ENCODE measurements around the gene TDO2.

TDO2 gene

GRCh38 chr4:155941085-155941790, 37.7 kb downstream of the TDO2 start:
- H3K36me3 ChIP-seq: no peaks in the 10 kb centered on the region
- DNase-seq: no peak
- H3K9me3 ChIP-seq (ENCODE audit: severe bottlenecking): no peaks in the 10 kb centered on the region
- TF ChIP-seq, protein P1, sequence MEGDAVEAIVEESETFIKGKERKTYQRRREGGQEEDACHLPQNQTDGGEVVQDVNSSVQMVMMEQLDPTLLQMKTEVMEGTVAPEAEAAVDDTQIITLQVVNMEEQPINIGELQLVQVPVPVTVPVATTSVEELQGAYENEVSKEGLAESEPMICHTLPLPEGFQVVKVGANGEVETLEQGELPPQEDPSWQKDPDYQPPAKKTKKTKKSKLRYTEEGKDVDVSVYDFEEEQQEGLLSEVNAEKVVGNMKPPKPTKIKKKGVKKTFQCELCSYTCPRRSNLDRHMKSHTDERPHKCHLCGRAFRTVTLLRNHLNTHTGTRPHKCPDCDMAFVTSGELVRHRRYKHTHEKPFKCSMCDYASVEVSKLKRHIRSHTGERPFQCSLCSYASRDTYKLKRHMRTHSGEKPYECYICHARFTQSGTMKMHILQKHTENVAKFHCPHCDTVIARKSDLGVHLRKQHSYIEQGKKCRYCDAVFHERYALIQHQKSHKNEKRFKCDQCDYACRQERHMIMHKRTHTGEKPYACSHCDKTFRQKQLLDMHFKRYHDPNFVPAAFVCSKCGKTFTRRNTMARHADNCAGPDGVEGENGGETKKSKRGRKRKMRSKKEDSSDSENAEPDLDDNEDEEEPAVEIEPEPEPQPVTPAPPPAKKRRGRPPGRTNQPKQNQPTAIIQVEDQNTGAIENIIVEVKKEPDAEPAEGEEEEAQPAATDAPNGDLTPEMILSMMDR (IDR thresholded peaks at IDR 0.05; ENCODE audit: low read depth, low read length): no peak
- peak overlapping the region; percentile 45 for H3K27ac ChIP-seq
- H3K27me3 ChIP-seq (ENCODE audit: insufficient read depth, low read depth, severe bottlenecking): no peaks in the 10 kb centered on the region
- H3K4me3 ChIP-seq (ENCODE audit: low read depth, low read length): no peak overlapping the region

- H3K27me3 ChIP-seq (ENCODE audit: insufficient read depth, low read depth, severe bottlenecking): no peaks in the 10 kb centered on the region
- TF ChIP-seq, protein P1 (IDR thresholded peaks at IDR 0.05; ENCODE audit: low read depth, low read length): no peak
- H3K4me3 ChIP-seq (ENCODE audit: low read depth, low read length): no peak overlapping the region
- no peaks in the 10 kb centered on the region for H3K36me3 ChIP-seq
- H3K27ac ChIP-seq: peak overlapping the region; percentile 45
- no peak for DNase-seq
- no peaks in the 10 kb centered on the region for H3K9me3 ChIP-seq (ENCODE audit: severe bottlenecking)
Measured at GRCh38 chr4:155941820-155942219, 38.3 kb downstream of the TDO2 start.

- H3K4me3 ChIP-seq (ENCODE audit: low read depth, low read length): no peak overlapping the region
- TF ChIP-seq, protein P1 (IDR thresholded peaks at IDR 0.05; ENCODE audit: low read depth, low read length): no peak
- no peaks in the 10 kb centered on the region for H3K9me3 ChIP-seq (ENCODE audit: severe bottlenecking)
- no peak overlapping the region for H3K27ac ChIP-seq
- DNase-seq: no peak
- H3K27me3 ChIP-seq (ENCODE audit: insufficient read depth, low read depth, severe bottlenecking): no peaks in the 10 kb centered on the region
- H3K36me3 ChIP-seq: no peaks in the 10 kb centered on the region
Measured at GRCh38 chr4:155943605-155944291, 40.3 kb downstream of the TDO2 start.

GRCh38 chr4:155944516-155944915, 41.0 kb downstream of the TDO2 start:
- TF ChIP-seq, protein P1 (IDR thresholded peaks at IDR 0.05; ENCODE audit: low read depth, low read length): no peak
- Histone ChIP-seq H3K27me3 (ENCODE audit: insufficient read depth, low read depth, severe bottlenecking) (no peaks in the 10 kb centered on the region), H3K36me3 (no peaks in the 10 kb centered on the region), H3K27ac (no peak overlapping the region), H3K4me3 (ENCODE audit: low read depth, low read length) (no peak overlapping the region), H3K9me3 (ENCODE audit: severe bottlenecking) (no peaks in the 10 kb centered on the region)
- DNase-seq: no peak

DNA sequence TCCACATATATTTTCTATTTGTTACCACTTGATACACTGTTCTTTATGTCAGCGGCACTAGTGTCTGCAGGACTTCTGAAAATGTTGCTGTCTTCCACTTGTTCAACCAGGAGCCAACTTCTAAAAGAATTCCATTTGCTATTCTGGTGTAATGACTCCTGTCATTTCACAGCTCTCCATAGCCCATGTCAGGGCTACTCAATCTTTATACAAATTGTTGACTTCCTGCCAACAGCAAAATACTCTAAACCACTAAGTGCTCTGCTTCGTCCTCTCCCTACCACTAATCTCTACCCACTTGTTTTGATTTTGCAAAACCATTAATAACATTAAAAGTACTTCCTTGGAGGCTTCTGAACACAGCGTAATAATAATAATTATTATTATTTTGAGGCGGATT, 43.0 kb downstream of the TDO2 start:
- Histone ChIP-seq H3K27me3 (ENCODE audit: insufficient read depth, low read depth, severe bottlenecking) (no peaks in the 10 kb centered on the region), H3K4me3 (ENCODE audit: low read depth, low read length) (no peak overlapping the region), H3K9me3 (ENCODE audit: severe bottlenecking) (no peaks in the 10 kb centered on the region), H3K27ac (no peak overlapping the region), H3K36me3 (no peaks in the 10 kb centered on the region)
- TF ChIP-seq, protein P1 (IDR thresholded peaks at IDR 0.05; ENCODE audit: low read depth, low read length): no peak
- no peak for DNase-seq

Measured in WERI-Rb-1 (cell line).